B cell (primary cell): ENCODE data around the gene ALOX15B. TPM values are rescaled to one million over a fixed set of nuclear protein-coding genes. Genes with fewer than 3 reads are reported as not detected.

Experiments
- ATAC-seq: fragments of 200-7000 bp; cut with Tn5 transposase; one replicate; pipeline ENCODE4 v1.10.0; 2021; ENCODE audit warnings: low read depth, mild to moderate bottlenecking, moderate number of reproducible peaks, moderate library complexity
- CTCF ChIA-PET: fragments of 350-600 bp; sonication (Branson Sonifier 250); formaldehyde crosslinking; loops from one replicate; lab custom pipeline; 2021; ENCODE audit warnings: antibody characterized with exemption, inconsistent platforms; lab: Charles Lee
- POLR2A ChIA-PET: fragments of 350-600 bp; sonication (Branson Sonifier 250); formaldehyde crosslinking; loops from one replicate; lab custom pipeline; 2021; ENCODE audit warnings: antibody characterized with exemption; lab: Charles Lee
- DNase-seq: peaks from one replicate; pipeline ENCODE4 v3.0.0; 2013
- H2AFZ ChIP-seq: 2 replicates; pipeline ENCODE4 v1.6.1; 2012; ENCODE audit warnings: mild to moderate bottlenecking, low read depth, low read length; ENCODE audit not compliant: insufficient read depth, poor library complexity, severe bottlenecking
- H3K27ac ChIP-seq, 2 donors: 1 replicate in 1 of 2; 2 replicates in 1 of 2; pipeline ENCODE4 v1.5.1; 2012 to 2013; ENCODE audit warnings: low read length in 2 of 2, mild to moderate bottlenecking in 2 of 2, moderate library complexity in 1 of 2
- H3K27me3 ChIP-seq, 4 experiments: fragments of 200-600 bp in 1 of 4; sonication (generic) in 1 of 4; replicated peaks in 1 of 4; 1 replicate in 2 of 4; 2 replicates in 2 of 4; pipeline versions ENCODE4 v1.6.1 to v1.7.0; 2013 to 2016; ENCODE audit warnings: low read length in 3 of 4, mild to moderate bottlenecking in 2 of 4, mixed read lengths in 1 of 4, moderate library complexity in 1 of 4; ENCODE audit not compliant: insufficient read depth in 4 of 4, control insufficient read depth in 3 of 4; ENCODE audit errors: control extremely low read depth in 1 of 4
- H3K36me3 ChIP-seq, 2 experiments: replicated peaks in 1 of 2; 1 replicate in 1 of 2; 2 replicates in 1 of 2; pipeline versions ENCODE4 v1.6.1 to v1.7.1; 2013; ENCODE audit warnings: low read length in 1 of 2; ENCODE audit not compliant: insufficient read depth in 2 of 2, control insufficient read depth in 1 of 2; ENCODE audit errors: control extremely low read depth in 1 of 2, extremely low read depth in 1 of 2
- H3K4me1 ChIP-seq, 2 donors: fragments of 200-600 bp in 1 of 2; sonication (generic) in 1 of 2; 1 replicate in 1 of 2; 2 replicates in 1 of 2; pipeline versions ENCODE4 v1.5.1 to v1.6.1; 2013 to 2017; ENCODE audit warnings: low read length in 2 of 2; ENCODE audit not compliant: control insufficient read depth in 2 of 2, insufficient read depth in 2 of 2
- H3K4me2 ChIP-seq: replicated peaks from 2 replicates; pipeline ENCODE3; 2012; ENCODE audit warnings: mild to moderate bottlenecking, low read depth, low read length; ENCODE audit not compliant: poor library complexity, severe bottlenecking
- H3K4me3 ChIP-seq, 5 experiments: fragments of 200-600 bp in 1 of 5; sonication (generic) in 1 of 5; 1 replicate in 3 of 5; 2 replicates in 2 of 5; pipeline versions ENCODE4 v1.5.1 to v1.7.0; 2011 to 2016; ENCODE audit warnings: low read length in 4 of 5, mild to moderate bottlenecking in 4 of 5, low read depth in 2 of 5, control low read depth in 1 of 5, moderate library complexity in 1 of 5; ENCODE audit not compliant: insufficient read depth in 1 of 5; ENCODE audit errors: control extremely low read depth in 1 of 5, extremely low read depth in 1 of 5
- H3K79me2 ChIP-seq: fragments of 200-600 bp; sonication (generic); one replicate; pipeline ENCODE4 v1.6.0; 2016; ENCODE audit warnings: low read length; ENCODE audit not compliant: control insufficient read depth, insufficient read depth
- H3K9ac ChIP-seq: fragments of 200-600 bp; sonication (generic); 2 replicates; pipeline ENCODE4 v1.6.1; 2017; ENCODE audit warnings: mild to moderate bottlenecking, low read length, moderate library complexity
- H3K9me3 ChIP-seq, 3 donors: one replicate each; pipeline versions ENCODE4 v1.6.1 to v1.7.1; 2013; ENCODE audit warnings: low read length in 2 of 3; ENCODE audit not compliant: control insufficient read depth in 2 of 3, insufficient read depth in 1 of 3; ENCODE audit errors: control extremely low read depth in 1 of 3
- H4K20me1 ChIP-seq: 2 replicates; pipeline ENCODE4 v1.6.0; 2012; ENCODE audit warnings: mild to moderate bottlenecking, low read length; ENCODE audit not compliant: insufficient read depth, control insufficient read depth, poor library complexity, severe bottlenecking
- H3K27ac Mint-ChIP-seq: one replicate; pipeline ENCODE4 v1.8.0; 2021; ENCODE audit warnings: mixed read lengths
- H3K27me3 Mint-ChIP-seq: one replicate; pipeline ENCODE4 v1.8.0; 2021; ENCODE audit warnings: mixed read lengths
- H3K4me1 Mint-ChIP-seq: one replicate; pipeline ENCODE4 v1.8.0; 2021; ENCODE audit warnings: mixed read lengths
- H3K4me3 Mint-ChIP-seq: one replicate; pipeline ENCODE4 v1.8.0; 2021; ENCODE audit warnings: mixed read lengths
- H3K9me3 Mint-ChIP-seq: one replicate; pipeline ENCODE4 v1.8.0; 2022; ENCODE audit warnings: mixed read lengths; ENCODE audit not compliant: insufficient read depth
- EZH2 ChIP-seq: IDR thresholded peaks from 2 replicates; pipeline ENCODE4 v1.6.1; 2012; ENCODE audit warnings: borderline replicate concordance, low read depth, mild to moderate bottlenecking, moderate library complexity, low read length; ENCODE audit not compliant: insufficient read depth, poor library complexity, severe bottlenecking
- WGBS: methylation state at CpG from one replicate; pipeline ENCODE4 v1.1.5; 2013; ENCODE audit warnings: missing lambda C conversion rate; ENCODE audit not compliant: insufficient coverage; 5-methylcytosine and 5-hydroxymethylcytosine counted together
- intact Hi-C: fragments of 100-400 bp; cut with micrococcal nuclease; formaldehyde crosslinking; loops from one replicate; pipeline ENCODE4 v1.10.0; 2022
- polyA plus RNA-seq: library from polyadenylated mRNA; depleted of rRNA; stranded (reverse); fragments of >200 nt; gene quantifications from 2 replicates; pipeline ENCODE4 v1.2.3, GENCODE V29; 2012
- total RNA-seq, 2 donors: library from RNA; stranded (reverse); fragments of 120-200 nt in 1 of 2; gene quantifications; 1 replicate in 1 of 2; 2 replicates in 1 of 2; pipeline versions ENCODE4 v1.2.3 to v1.2.4, GENCODE V29; 2013 to 2022
- TF ChIP-seq, protein P1 (sequence below): fragments of 200-600 bp; IDR thresholded peaks from one replicate; pipeline ENCODE4 v1.8.0; 2022; ENCODE audit warnings: antibody characterized with exemption, mild to moderate bottlenecking

The ALOX15B gene
- total and polyA plus RNA-seq, 2 donors (not counting 1 experiment from before 2014, with no cell fraction given), result 0.03 TPM; not detected in 1

DNA sequence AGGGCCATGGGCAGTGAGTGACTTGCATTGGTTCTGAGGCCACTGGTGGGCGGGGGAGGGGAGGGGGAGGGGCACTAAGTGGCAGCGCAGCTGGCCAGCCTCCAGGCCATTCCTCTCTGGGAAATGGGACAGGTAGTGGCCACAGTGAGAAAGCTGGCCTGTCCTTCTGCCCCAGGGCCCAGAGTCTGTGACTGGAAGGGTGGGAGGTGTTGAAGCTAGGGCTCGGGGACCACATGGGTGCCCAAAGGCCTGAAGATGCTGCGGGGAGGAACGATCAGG is 49.0 kb downstream of the ALOX15B start:
- intact Hi-C loops, result no loop called here
- ATAC-seq, result no peak
- H3K27me3 Mint-ChIP-seq, result peaks cover 3% of the 10 kb centered on the region
- Histone ChIP-seq H3K79me2 (no peaks in the 10 kb centered on the region), H3K4me3 (no peak overlapping the region), H3K27ac (no peak overlapping the region), H2AFZ (no peak overlapping the region), H3K9me3 (peaks cover 0 to 12% (median 0%) of the 10 kb centered on the region in 3 donors), H3K9ac (no peak overlapping the region), H3K4me2 (no peak overlapping the region), H3K36me3 (no peaks in the 10 kb centered on the region), H4K20me1 (no peaks in the 10 kb centered on the region), H3K4me1 (peaks cover 20 to 37% of the 10 kb centered on the region in 2 donors), H3K27me3 (no peaks in the 10 kb centered on the region)
- no peaks in the 10 kb centered on the region for H3K9me3 Mint-ChIP-seq
- ChIA-PET CTCF (interaction anchor here (0.7 to 9.8 kb wide), 7 partner anchors 10 to 290 kb away, joined by 3 to 165 read pairs (median 4); no protein-coding TSS in a partner anchor), POLR2A (interaction anchor here (0.9 kb wide), 1 partner anchor 69 kb away, joined by 6 read pairs; no protein-coding TSS in a partner anchor)
- H3K27ac Mint-ChIP-seq, result no peak overlapping the region
- H3K4me1 Mint-ChIP-seq, result peaks cover 29% of the 10 kb centered on the region
- no peak for DNase-seq
- no peak overlapping the region for H3K4me3 Mint-ChIP-seq
- no peak for TF ChIP-seq EZH2
- TF ChIP-seq, protein P1, sequence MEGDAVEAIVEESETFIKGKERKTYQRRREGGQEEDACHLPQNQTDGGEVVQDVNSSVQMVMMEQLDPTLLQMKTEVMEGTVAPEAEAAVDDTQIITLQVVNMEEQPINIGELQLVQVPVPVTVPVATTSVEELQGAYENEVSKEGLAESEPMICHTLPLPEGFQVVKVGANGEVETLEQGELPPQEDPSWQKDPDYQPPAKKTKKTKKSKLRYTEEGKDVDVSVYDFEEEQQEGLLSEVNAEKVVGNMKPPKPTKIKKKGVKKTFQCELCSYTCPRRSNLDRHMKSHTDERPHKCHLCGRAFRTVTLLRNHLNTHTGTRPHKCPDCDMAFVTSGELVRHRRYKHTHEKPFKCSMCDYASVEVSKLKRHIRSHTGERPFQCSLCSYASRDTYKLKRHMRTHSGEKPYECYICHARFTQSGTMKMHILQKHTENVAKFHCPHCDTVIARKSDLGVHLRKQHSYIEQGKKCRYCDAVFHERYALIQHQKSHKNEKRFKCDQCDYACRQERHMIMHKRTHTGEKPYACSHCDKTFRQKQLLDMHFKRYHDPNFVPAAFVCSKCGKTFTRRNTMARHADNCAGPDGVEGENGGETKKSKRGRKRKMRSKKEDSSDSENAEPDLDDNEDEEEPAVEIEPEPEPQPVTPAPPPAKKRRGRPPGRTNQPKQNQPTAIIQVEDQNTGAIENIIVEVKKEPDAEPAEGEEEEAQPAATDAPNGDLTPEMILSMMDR, result no peak
- 93% methylated on average over 3 of the region's 5 CpGs for WGBS

DNA sequence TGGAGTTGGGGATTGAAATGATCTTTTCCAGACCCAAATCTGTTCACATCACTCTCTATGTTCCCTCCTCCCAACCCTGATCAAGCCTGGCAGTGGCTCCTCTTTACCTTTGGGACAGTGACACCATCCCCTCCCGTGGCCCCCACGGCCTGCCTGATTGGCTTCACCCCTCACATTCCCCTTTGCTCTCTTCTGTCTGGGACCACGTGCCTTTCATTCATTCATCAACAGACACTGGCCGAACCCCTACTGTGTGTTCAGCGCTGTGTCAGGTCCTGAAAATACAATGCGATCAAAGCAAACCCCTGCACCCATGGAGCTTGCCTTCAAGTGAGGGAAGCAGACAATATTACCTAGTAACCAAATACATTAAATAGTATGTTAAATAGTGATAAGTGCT is 50.9 kb downstream of the ALOX15B start:
- WGBS, result 83% methylated on average over 4 of the region's 6 CpGs
- ChIA-PET CTCF (interaction anchor here (1.4 to 9.8 kb wide), 6 partner anchors 13 to 211 kb away, joined by 4 to 165 read pairs (median 29); no protein-coding TSS in a partner anchor), POLR2A (interaction anchor here (1.1 kb wide), 1 partner anchor 11 kb away, joined by 3 read pairs; no protein-coding TSS in a partner anchor)
- no peak for DNase-seq
- Histone ChIP-seq H3K9ac (no peak overlapping the region), H3K4me2 (no peak overlapping the region), H3K27ac (no peak overlapping the region), H3K4me3 (no peak overlapping the region), H3K36me3 (no peaks in the 10 kb centered on the region), H4K20me1 (no peaks in the 10 kb centered on the region), H3K9me3 (peaks cover 0 to 12% (median 0%) of the 10 kb centered on the region in 3 donors), H3K79me2 (no peaks in the 10 kb centered on the region), H2AFZ (no peak overlapping the region), H3K4me1 (peaks cover 26 to 43% of the 10 kb centered on the region in 2 donors), H3K27me3 (no peaks in the 10 kb centered on the region)
- intact Hi-C loops, result no loop called here
- TF ChIP-seq EZH2, result no peak
- TF ChIP-seq, protein P1, result no peak
- no peak for ATAC-seq
- Mint-ChIP-seq H3K27me3 (peaks cover 6% of the 10 kb centered on the region), H3K27ac (no peak overlapping the region), H3K9me3 (no peaks in the 10 kb centered on the region), H3K4me1 (peaks cover 35% of the 10 kb centered on the region), H3K4me3 (no peak overlapping the region)
